Urothelium cell line (cell line): Measurements from ENCODE around the gene KANSL3.

Source experiments
- DNase-seq: peaks from one replicate; pipeline ENCODE4 v3.0.0; 2011; ENCODE audit warnings: low spot score, mixed read lengths
- FAIRE-seq: peaks from 2 replicates; lab custom pipeline; 2011; peaks lifted over from hg19 to GRCh38; lab: Jason Lieb, UNC

Gene KANSL3

GRCh38 chr2:96547203-96547641, 90.9 kb downstream of the KANSL3 start:
- no peak for DNase-seq
- no peak for FAIRE-seq

DNA sequence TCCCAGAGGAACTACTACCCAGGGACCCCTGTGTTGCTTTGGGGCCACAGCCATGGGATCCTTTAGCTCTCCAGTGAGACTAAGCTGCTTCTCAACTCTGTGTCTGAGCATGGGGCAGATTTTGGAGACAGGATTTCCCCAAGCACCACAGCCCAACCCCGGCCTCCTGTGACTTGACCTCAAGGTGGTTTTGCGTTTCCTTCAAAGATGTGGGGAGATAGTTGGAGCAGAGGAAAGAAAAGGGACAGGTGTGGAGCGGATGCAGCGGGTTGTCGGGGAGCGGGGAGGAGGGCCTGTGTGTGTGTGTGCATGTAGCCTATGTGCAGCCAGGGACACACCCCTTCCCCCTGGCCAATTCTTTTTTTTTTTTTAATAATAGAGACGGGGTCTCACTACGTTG, 91.3 kb downstream of the KANSL3 start:
- no peak for FAIRE-seq
- DNase-seq, result no peak

- no peak for FAIRE-seq
- no peak for DNase-seq
Measured at GRCh38 chr2:96546321-96546720, 91.8 kb downstream of the KANSL3 start.
